MM.1S (cell line): ENCODE data around the gene ARL6.

ENCODE experiments used
- DNase-seq: peaks from one replicate; pipeline ENCODE4 v3.0.0-alpha.2; 2015
- H2AFZ ChIP-seq: fragments of 300-600 bp; sonication (generic); 2 replicates; pipeline ENCODE4 v1.6.0; 2016; ENCODE audit warnings: antibody characterized with exemption, low read length
- H3F3A ChIP-seq: fragments of 300-600 bp; sonication (generic); 2 replicates; pipeline ENCODE4 v1.6.1; 2016; ENCODE audit warnings: mild to moderate bottlenecking, antibody characterized with exemption, low read length, moderate library complexity, mixed read lengths; ENCODE audit not compliant: insufficient read depth
- H3K27ac ChIP-seq: fragments of 300-600 bp; sonication (generic); 2 replicates; pipeline ENCODE4 v1.5.1; 2016; ENCODE audit warnings: mild to moderate bottlenecking, low read length
- H3K27me3 ChIP-seq: fragments of 300-600 bp; sonication (generic); replicated peaks from 2 replicates; pipeline ENCODE4 v1.6.0; 2016; ENCODE audit warnings: low read length; ENCODE audit not compliant: insufficient read depth
- H3K36me3 ChIP-seq: fragments of 300-600 bp; sonication (generic); replicated peaks from 2 replicates; pipeline ENCODE4 v1.6.1; 2016; ENCODE audit warnings: mild to moderate bottlenecking, low read length, mixed read lengths; ENCODE audit not compliant: insufficient read depth
- H3K4me1 ChIP-seq: fragments of 300-600 bp; sonication (generic); 2 replicates; pipeline ENCODE4 v1.6.1; 2016; ENCODE audit warnings: low read length, mixed read lengths
- H3K4me2 ChIP-seq: fragments of 300-600 bp; sonication (generic); 2 replicates; pipeline ENCODE4 v1.6.0; 2016; ENCODE audit warnings: low read depth, low read length
- H3K4me3 ChIP-seq: fragments of 300-600 bp; sonication (generic); 2 replicates; pipeline ENCODE4 v1.5.1; 2016; ENCODE audit warnings: low read length, mixed read lengths
- H3K79me2 ChIP-seq: fragments of 300-600 bp; sonication (generic); 2 replicates; pipeline ENCODE4 v1.6.1; 2016; ENCODE audit warnings: mixed run types, low read length, mixed read lengths
- H3K9ac ChIP-seq: fragments of 300-600 bp; sonication (generic); 2 replicates; pipeline ENCODE4 v1.6.1; 2016; ENCODE audit warnings: low read length, mixed read lengths
- H3K9me2 ChIP-seq: fragments of 300-600 bp; sonication (generic); replicated peaks from 2 replicates; pipeline ENCODE4 v1.6.1; 2016; ENCODE audit warnings: mild to moderate bottlenecking, low read length, mixed read lengths; ENCODE audit not compliant: insufficient read depth
- H3K9me3 ChIP-seq: fragments of 300-600 bp; sonication (generic); replicated peaks from 2 replicates; pipeline ENCODE4 v1.6.1; 2016; ENCODE audit warnings: mild to moderate bottlenecking, low read length, mixed read lengths; ENCODE audit not compliant: insufficient read depth
- H4K20me1 ChIP-seq: fragments of 300-600 bp; sonication (generic); 2 replicates; pipeline ENCODE4 v1.6.1; 2016; ENCODE audit warnings: mild to moderate bottlenecking, low read length, moderate library complexity, mixed read lengths; ENCODE audit not compliant: insufficient read depth
- CTCF ChIP-seq: fragments of 300-600 bp; sonication (generic); IDR thresholded peaks from 2 replicates; pipeline ENCODE4 v1.5.1; 2016; ENCODE audit warnings: antibody characterized with exemption, low read length, mixed read lengths
- EZH2 ChIP-seq: fragments of 300-600 bp; sonication (generic); optimal IDR thresholded peaks from 2 replicates; pipeline ENCODE3; 2017; ENCODE audit warnings: low read depth, mild to moderate bottlenecking, antibody characterized with exemption, low read length, mixed read lengths
- EZH2phosphoT487 ChIP-seq: fragments of 300-600 bp; sonication (generic); IDR thresholded peaks from 2 replicates; pipeline ENCODE4 v1.6.1; 2018; ENCODE audit warnings: antibody characterized with exemption, low read length

The ARL6 gene

DNA sequence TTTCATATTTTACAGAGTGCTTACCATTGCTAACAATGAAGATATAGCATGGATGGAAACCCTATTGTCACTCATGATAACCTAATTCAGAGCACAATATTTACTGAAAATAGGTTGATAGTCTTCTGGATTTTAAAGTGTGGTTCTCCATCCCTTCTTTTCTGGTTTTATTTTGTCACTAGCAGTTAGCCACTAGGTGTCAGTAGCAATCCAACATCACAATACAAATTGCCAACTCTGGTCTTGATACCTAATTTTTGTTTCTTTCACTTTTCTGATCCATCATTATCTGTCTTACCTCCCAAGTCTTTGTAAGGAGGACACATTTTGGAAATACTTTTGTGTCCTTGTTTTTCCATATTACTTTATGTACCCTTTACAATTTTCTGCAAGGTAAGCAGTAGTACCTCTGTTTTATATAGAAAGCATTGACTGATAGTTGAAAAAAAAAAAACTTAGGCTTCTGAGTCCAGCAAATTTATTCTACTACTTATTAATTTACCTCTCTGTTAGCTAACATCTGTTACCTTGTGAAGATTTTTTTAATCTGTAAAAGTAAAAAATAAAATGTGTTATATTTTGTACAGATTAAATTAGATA, 29.0 kb downstream of the ARL6 start:
- Histone ChIP-seq H3K9me2 (no peaks in the 10 kb centered on the region), H4K20me1 (no peaks in the 10 kb centered on the region), H3K4me1 (no peaks in the 10 kb centered on the region), H3K4me3 (no peak overlapping the region), H3F3A (no peaks in the 10 kb centered on the region), H3K27me3 (no peaks in the 10 kb centered on the region), H3K4me2 (peak overlapping the region; percentile 20; the same call in 1 of the 2 replicates), H3K79me2 (no peaks in the 10 kb centered on the region), H3K36me3 (no peaks in the 10 kb centered on the region), H3K9ac (no peak overlapping the region), H3K9me3 (no peaks in the 10 kb centered on the region), H2AFZ (no peak overlapping the region), H3K27ac (no peak overlapping the region)
- no peak for TF ChIP-seq EZH2
- peak; percentile 84 for TF ChIP-seq CTCF
- TF ChIP-seq EZH2phosphoT487, result no peak
- DNase-seq, result peak; percentile 58

- H2AFZ ChIP-seq, result no peak overlapping the region
- H3K9ac ChIP-seq, result no peak overlapping the region
Measured at GRCh38 chr3:97795951-97796350, 31.4 kb downstream of the ARL6 start.

DNA sequence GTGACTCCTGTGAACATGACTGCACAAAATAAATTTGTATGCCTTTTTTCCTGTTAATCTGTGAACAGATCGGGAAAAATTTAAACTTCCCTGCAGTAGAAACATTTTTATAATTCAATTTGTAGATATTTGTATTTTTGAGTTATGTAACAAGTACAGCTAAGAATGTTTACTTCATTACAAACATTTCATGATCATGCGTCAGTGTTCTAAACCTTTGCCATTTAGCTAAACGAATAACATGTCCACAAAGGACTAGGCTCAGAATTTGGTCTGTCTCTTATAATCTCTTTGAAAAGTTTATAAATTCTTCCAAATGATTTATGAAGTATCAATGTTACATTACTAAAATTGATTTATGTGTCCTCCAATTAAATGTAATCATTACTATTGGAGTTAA, 39.9 kb downstream of the ARL6 start:
- no peak overlapping the region for H3K9ac ChIP-seq
- H3K4me1 ChIP-seq, result no peaks in the 10 kb centered on the region
- no peaks in the 10 kb centered on the region for H3K9me2 ChIP-seq
- no peak overlapping the region for H3K4me3 ChIP-seq
- H3K27ac ChIP-seq, result no peak overlapping the region
- H3K4me2 ChIP-seq, result no peak overlapping the region
- H3F3A ChIP-seq, result no peaks in the 10 kb centered on the region
- no peaks in the 10 kb centered on the region for H3K79me2 ChIP-seq
- no peaks in the 10 kb centered on the region for H4K20me1 ChIP-seq
- H2AFZ ChIP-seq, result no peak overlapping the region
- no peak for TF ChIP-seq EZH2phosphoT487
- no peak for TF ChIP-seq EZH2
- no peak for TF ChIP-seq CTCF
- no peaks in the 10 kb centered on the region for H3K27me3 ChIP-seq
- no peaks in the 10 kb centered on the region for H3K9me3 ChIP-seq
- no peak for DNase-seq
- no peaks in the 10 kb centered on the region for H3K36me3 ChIP-seq

More at GRCh38 chr3:97795951-97796350, 31.4 kb downstream of the ARL6 start:
- TF ChIP-seq EZH2 (no peak), CTCF (no peak), EZH2phosphoT487 (no peak)
- Histone ChIP-seq H3K4me3 (no peak overlapping the region), H3K36me3 (no peaks in the 10 kb centered on the region), H3K79me2 (no peaks in the 10 kb centered on the region), H3K9me3 (no peaks in the 10 kb centered on the region), H4K20me1 (no peaks in the 10 kb centered on the region), H3K27me3 (no peaks in the 10 kb centered on the region), H3K27ac (no peak overlapping the region), H3F3A (no peaks in the 10 kb centered on the region), H3K4me1 (no peaks in the 10 kb centered on the region), H3K9me2 (no peaks in the 10 kb centered on the region), H3K4me2 (no peak overlapping the region)
- no peak for DNase-seq
